Stimulated activated memory B cell treated with anti-CD40 and anti-IgM and Interleukin-4, amounts not matched to agents 10 μg/mL and 1 μg/mL and 100 μg/mL, for 72 hours (primary cell): ENCODE data around the gene CCDC167.

Experiments
- ATAC-seq: fragments of 150-1000 bp; cut with Tn5 transposase; 2 replicates; pipeline ENCODE4 v1.10.0; 2021
- H3K27ac Mint-ChIP-seq: one replicate; pipeline ENCODE4 v1.8.0; 2022; ENCODE audit warnings: mild to moderate bottlenecking, mixed read lengths
- H3K27me3 Mint-ChIP-seq: one replicate; pipeline ENCODE4 v1.8.0; 2022; ENCODE audit warnings: mixed read lengths
- H3K36me3 Mint-ChIP-seq: one replicate; pipeline ENCODE4 v1.8.0; 2022; ENCODE audit warnings: mixed read lengths
- H3K4me1 Mint-ChIP-seq: one replicate; pipeline ENCODE4 v1.8.0; 2022; ENCODE audit warnings: mixed read lengths
- H3K4me3 Mint-ChIP-seq: one replicate; pipeline ENCODE4 v1.8.0; 2022; ENCODE audit warnings: mild to moderate bottlenecking, moderate library complexity, mixed read lengths
- H3K9me3 Mint-ChIP-seq: one replicate; pipeline ENCODE4 v1.8.0; 2022; ENCODE audit warnings: mixed read lengths

The CCDC167 gene

GRCh38 chr6:37491171-37491829 lies 8.4 kb downstream of the CCDC167 start:
- no peaks in the 10 kb centered on the region for H3K9me3 Mint-ChIP-seq
- H3K4me1 Mint-ChIP-seq: peaks cover 83% of the 10 kb centered on the region
- H3K4me3 Mint-ChIP-seq: peak overlapping the region; percentile 22
- no peaks in the 10 kb centered on the region for H3K27me3 Mint-ChIP-seq
- ATAC-seq: no peak
- H3K27ac Mint-ChIP-seq: peak overlapping the region; percentile 86
- H3K36me3 Mint-ChIP-seq: peaks cover 29% of the 10 kb centered on the region

GRCh38 chr6:37490536-37491170 lies 9.0 kb downstream of the CCDC167 start:
- H3K27me3 Mint-ChIP-seq: no peaks in the 10 kb centered on the region
- H3K9me3 Mint-ChIP-seq: no peaks in the 10 kb centered on the region
- peak overlapping the region; percentile 86 for H3K27ac Mint-ChIP-seq
- no peak for ATAC-seq
- H3K4me3 Mint-ChIP-seq: peak overlapping the region; percentile 70
- H3K36me3 Mint-ChIP-seq: peaks cover 29% of the 10 kb centered on the region
- peaks cover 85% of the 10 kb centered on the region for H3K4me1 Mint-ChIP-seq

- Mint-ChIP-seq H3K4me3 (peak overlapping the region; percentile 70), H3K36me3 (peaks cover 29% of the 10 kb centered on the region), H3K9me3 (no peaks in the 10 kb centered on the region), H3K27ac (peak overlapping the region; percentile 86), H3K4me1 (peaks cover 77% of the 10 kb centered on the region), H3K27me3 (no peaks in the 10 kb centered on the region)
- peak; percentile 63 for ATAC-seq
These were observed 9.9 kb downstream of the CCDC167 start for GRCh38 chr6:37489697-37490336.

GRCh38 chr6:37488476-37488875 lies 11.2 kb downstream of the CCDC167 start:
- peaks cover 67% of the 10 kb centered on the region for H3K4me1 Mint-ChIP-seq
- H3K27ac Mint-ChIP-seq: peak overlapping the region; percentile 86
- H3K4me3 Mint-ChIP-seq: peak overlapping the region; percentile 70
- H3K36me3 Mint-ChIP-seq: peaks cover 24% of the 10 kb centered on the region
- no peaks in the 10 kb centered on the region for H3K27me3 Mint-ChIP-seq
- no peak for ATAC-seq
- no peaks in the 10 kb centered on the region for H3K9me3 Mint-ChIP-seq

GRCh38 chr6:37487591-37488380 lies 11.9 kb downstream of the CCDC167 start:
- Mint-ChIP-seq H3K27me3 (no peaks in the 10 kb centered on the region), H3K4me3 (peak overlapping the region; percentile 70), H3K4me1 (peaks cover 65% of the 10 kb centered on the region), H3K36me3 (peaks cover 24% of the 10 kb centered on the region), H3K9me3 (no peaks in the 10 kb centered on the region), H3K27ac (peak overlapping the region; percentile 86)
- no peak for ATAC-seq

GRCh38 chr6:37486121-37486839 lies 13.4 kb downstream of the CCDC167 start:
- H3K27ac Mint-ChIP-seq: peak overlapping the region; percentile 43
- no peaks in the 10 kb centered on the region for H3K27me3 Mint-ChIP-seq
- H3K36me3 Mint-ChIP-seq: peaks cover 28% of the 10 kb centered on the region
- peaks cover 49% of the 10 kb centered on the region for H3K4me1 Mint-ChIP-seq
- ATAC-seq: no peak
- no peak overlapping the region for H3K4me3 Mint-ChIP-seq
- no peaks in the 10 kb centered on the region for H3K9me3 Mint-ChIP-seq

- Mint-ChIP-seq H3K4me3 (no peak overlapping the region), H3K27ac (peak overlapping the region; percentile 23), H3K9me3 (no peaks in the 10 kb centered on the region), H3K4me1 (peaks cover 40% of the 10 kb centered on the region), H3K36me3 (peaks cover 28% of the 10 kb centered on the region), H3K27me3 (no peaks in the 10 kb centered on the region)
- no peak for ATAC-seq
These were observed 14.4 kb downstream of the CCDC167 start for GRCh38 chr6:37485291-37485702.

- Mint-ChIP-seq H3K4me1 (peaks cover 34% of the 10 kb centered on the region), H3K27ac (peak overlapping the region; percentile 23), H3K36me3 (peaks cover 28% of the 10 kb centered on the region), H3K27me3 (no peaks in the 10 kb centered on the region), H3K4me3 (no peak overlapping the region), H3K9me3 (no peaks in the 10 kb centered on the region)
- no peak for ATAC-seq
These were observed 14.9 kb downstream of the CCDC167 start for GRCh38 chr6:37484786-37485170.

- Mint-ChIP-seq H3K27me3 (no peaks in the 10 kb centered on the region), H3K36me3 (peaks cover 29% of the 10 kb centered on the region), H3K9me3 (no peaks in the 10 kb centered on the region), H3K4me1 (peaks cover 28% of the 10 kb centered on the region), H3K4me3 (no peak overlapping the region), H3K27ac (peak overlapping the region; percentile 23)
- peak; percentile 81 for ATAC-seq
These were observed 15.5 kb downstream of the CCDC167 start for GRCh38 chr6:37483917-37484785.

GRCh38 chr6:37483252-37483901 lies 16.3 kb downstream of the CCDC167 start:
- peak overlapping the region; percentile 35 for H3K27ac Mint-ChIP-seq
- peaks cover 20% of the 10 kb centered on the region for H3K4me1 Mint-ChIP-seq
- H3K36me3 Mint-ChIP-seq: peaks cover 29% of the 10 kb centered on the region
- ATAC-seq: no peak
- H3K9me3 Mint-ChIP-seq: no peaks in the 10 kb centered on the region
- H3K27me3 Mint-ChIP-seq: no peaks in the 10 kb centered on the region
- no peak overlapping the region for H3K4me3 Mint-ChIP-seq

- no peaks in the 10 kb centered on the region for H3K9me3 Mint-ChIP-seq
- no peak overlapping the region for H3K4me3 Mint-ChIP-seq
- no peaks in the 10 kb centered on the region for H3K27me3 Mint-ChIP-seq
- H3K36me3 Mint-ChIP-seq: peaks cover 23% of the 10 kb centered on the region
- no peak for ATAC-seq
- peak overlapping the region; percentile 35 for H3K27ac Mint-ChIP-seq
- peaks cover 14% of the 10 kb centered on the region for H3K4me1 Mint-ChIP-seq
These were observed 17.0 kb downstream of the CCDC167 start for GRCh38 chr6:37482606-37483251.

- H3K27ac Mint-ChIP-seq: peak overlapping the region; percentile 60
- H3K4me1 Mint-ChIP-seq: peaks cover 10% of the 10 kb centered on the region
- H3K9me3 Mint-ChIP-seq: no peaks in the 10 kb centered on the region
- no peak for ATAC-seq
- H3K36me3 Mint-ChIP-seq: peaks cover 28% of the 10 kb centered on the region
- no peak overlapping the region for H3K4me3 Mint-ChIP-seq
- H3K27me3 Mint-ChIP-seq: no peaks in the 10 kb centered on the region
These were observed 17.7 kb downstream of the CCDC167 start for GRCh38 chr6:37481711-37482605.
